ENCODE results near the gene FHOD3.

DNA sequence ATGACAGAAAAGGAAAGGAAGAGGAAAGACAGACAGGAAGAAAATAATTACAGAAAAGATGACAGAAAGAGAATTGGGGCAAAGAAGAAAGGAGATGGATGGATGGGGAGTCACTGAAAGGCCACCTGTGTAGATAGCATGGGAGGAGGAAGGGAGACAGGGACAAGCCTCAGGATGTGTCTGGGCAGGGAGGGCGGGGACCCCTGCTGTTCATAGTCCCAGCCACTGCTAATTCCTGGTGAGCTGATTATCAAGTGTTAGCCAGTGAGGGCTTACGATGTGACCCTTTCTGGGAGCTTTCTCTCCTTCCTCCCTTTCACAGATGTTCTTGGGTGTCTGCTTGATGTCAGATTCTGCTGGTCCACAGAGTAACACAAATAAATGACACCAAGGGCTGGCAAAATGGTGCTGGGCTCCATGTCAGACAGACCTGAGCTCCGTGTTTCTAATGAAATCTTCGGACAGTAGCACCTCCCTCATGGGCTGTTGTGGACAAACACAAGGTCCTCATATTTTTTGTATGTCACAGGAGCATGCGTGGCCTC is 13.6 kb downstream of the FHOD3 start:
- TF ChIP-seq POLR2A (IDR thresholded peaks at IDR 0.05; ENCODE audit: low read depth, low read length) (no peak), POLR2AphosphoS5 (IDR thresholded peaks at IDR 0.05; ENCODE audit: low read depth, low read length) (no peak), TAF1 (IDR thresholded peaks at IDR 0.05; ENCODE audit: borderline replicate concordance, low read depth, low read length) (no peak)

Data from GM12892 (cell line).